ENCODE data around the gene CNST. TPM values are rescaled to one million over a fixed set of nuclear protein-coding genes. Genes with fewer than 3 reads are reported as not detected.
"Not testable (repeated sequence)": the region's sequence is repeated elsewhere in the genome, so short reads cannot be mapped to it uniquely, and the experiment has no call there.

CNST gene
- total RNA-seq, 2 experiments from 2014 or later: 14.6 to 25.1 TPM

DNA sequence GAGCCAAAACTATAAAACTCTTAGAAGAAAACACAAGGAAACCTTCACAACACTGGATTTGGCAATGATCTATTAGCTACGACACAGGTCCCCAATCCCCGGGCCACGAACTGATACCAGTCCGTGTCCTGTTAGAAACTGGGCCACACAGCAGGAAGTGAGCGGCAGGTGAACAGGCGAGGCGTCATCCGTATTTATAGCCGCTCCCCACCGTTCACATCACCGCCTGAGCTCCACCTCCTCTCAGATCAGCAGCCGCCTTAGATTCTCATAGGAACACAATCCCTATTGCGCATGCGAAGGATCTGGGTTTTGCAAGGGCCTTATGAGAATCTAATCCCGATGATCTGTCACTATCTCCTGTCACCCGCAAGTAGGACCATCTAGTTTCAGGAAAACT, 12.1 kb upstream of the CNST start:
- intact Hi-C loops (cut with micrococcal nuclease; ENCODE audit: unreplicated experiment): no loop called here
- CTCF ChIA-PET (ENCODE audit: unreplicated experiment): no interaction called here
- no peaks in the 10 kb centered on the region for H3K9me3 ChIP-seq (ENCODE audit: low read length)
- BruUV-seq (replicated peaks): no TSS peak
- no peak overlapping the region for H3K27ac ChIP-seq (ENCODE audit: low read depth, low read length, poor library complexity, severe bottlenecking)
- H3K9me2 ChIP-seq (ENCODE audit: insufficient read depth, low read length): no peaks in the 10 kb centered on the region
- no peak overlapping the region for H2AFZ ChIP-seq (ENCODE audit: low read length)
- no peak overlapping the region for H3K4me3 ChIP-seq (ENCODE audit: low read depth, low read length, poor library complexity, severe bottlenecking)
- H3K4me1 ChIP-seq (ENCODE audit: insufficient read depth, low read length, poor library complexity, severe bottlenecking): no peaks in the 10 kb centered on the region
- H3K79me2 ChIP-seq (ENCODE audit: insufficient read depth, low read depth, low read length): 0 out of 2 replicates have a peak, but pooled peaks cover 2% of the 10 kb centered on the region
- no peak overlapping the region for H3K4me2 ChIP-seq (ENCODE audit: low read length)
- DNase-seq (ENCODE audit: low spot score): no peak
- peaks cover 91% of the 10 kb centered on the region for H3K36me3 ChIP-seq (ENCODE audit: insufficient read depth, low read length)
- TF ChIP-seq EZH2phosphoT487 (IDR thresholded peaks at IDR 0.05; ENCODE audit: borderline replicate concordance, low read depth, low read length): no peak
- TF ChIP-seq, protein P1, sequence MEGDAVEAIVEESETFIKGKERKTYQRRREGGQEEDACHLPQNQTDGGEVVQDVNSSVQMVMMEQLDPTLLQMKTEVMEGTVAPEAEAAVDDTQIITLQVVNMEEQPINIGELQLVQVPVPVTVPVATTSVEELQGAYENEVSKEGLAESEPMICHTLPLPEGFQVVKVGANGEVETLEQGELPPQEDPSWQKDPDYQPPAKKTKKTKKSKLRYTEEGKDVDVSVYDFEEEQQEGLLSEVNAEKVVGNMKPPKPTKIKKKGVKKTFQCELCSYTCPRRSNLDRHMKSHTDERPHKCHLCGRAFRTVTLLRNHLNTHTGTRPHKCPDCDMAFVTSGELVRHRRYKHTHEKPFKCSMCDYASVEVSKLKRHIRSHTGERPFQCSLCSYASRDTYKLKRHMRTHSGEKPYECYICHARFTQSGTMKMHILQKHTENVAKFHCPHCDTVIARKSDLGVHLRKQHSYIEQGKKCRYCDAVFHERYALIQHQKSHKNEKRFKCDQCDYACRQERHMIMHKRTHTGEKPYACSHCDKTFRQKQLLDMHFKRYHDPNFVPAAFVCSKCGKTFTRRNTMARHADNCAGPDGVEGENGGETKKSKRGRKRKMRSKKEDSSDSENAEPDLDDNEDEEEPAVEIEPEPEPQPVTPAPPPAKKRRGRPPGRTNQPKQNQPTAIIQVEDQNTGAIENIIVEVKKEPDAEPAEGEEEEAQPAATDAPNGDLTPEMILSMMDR (conservative IDR thresholded peaks at IDR 0.05; ENCODE audit: low read length): no peak
- no peaks in the 10 kb centered on the region for H4K20me1 ChIP-seq (ENCODE audit: insufficient read depth, low read length)
- POLR2A ChIA-PET: interaction anchor here (1.0 kb wide), 1 partner anchor 25 kb away, joined by 3 read pairs; no protein-coding TSS in a partner anchor

DNA sequence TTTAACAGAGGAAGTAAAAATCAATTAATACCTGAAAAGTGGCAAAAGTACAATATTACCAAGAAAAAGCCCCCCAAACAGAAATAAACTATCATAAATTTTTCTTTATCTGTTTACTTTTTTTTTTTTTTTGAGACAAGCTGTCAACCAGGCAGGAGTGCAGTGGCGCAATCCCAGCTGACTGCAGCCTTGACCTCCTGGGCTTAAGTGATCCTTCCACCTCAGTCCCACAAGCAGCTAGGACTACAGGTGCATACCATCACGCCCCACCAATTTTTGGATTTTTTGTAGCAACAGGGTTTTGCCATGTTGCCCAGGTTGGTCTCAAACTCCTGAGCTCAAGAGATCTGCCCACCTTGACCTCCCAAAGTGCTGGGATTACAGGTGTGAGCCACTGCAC, 8.2 kb upstream of the CNST start:
- ChIA-PET CTCF (ENCODE audit: unreplicated experiment) (no interaction called here), POLR2A (interaction anchor here (0.6 to 0.9 kb wide), 2 partner anchors 19 to 288 kb away, joined by 4 read pairs; no protein-coding TSS in a partner anchor)
- no TSS peak for BruUV-seq (replicated peaks)
- H3K79me2 ChIP-seq (ENCODE audit: insufficient read depth, low read depth, low read length): 0 out of 2 replicates have a peak, but pooled peaks cover 2% of the 10 kb centered on the region
- no peak overlapping the region for H2AFZ ChIP-seq (ENCODE audit: low read length)
- intact Hi-C loops (cut with micrococcal nuclease; ENCODE audit: unreplicated experiment): no loop called here
- no peak overlapping the region for H3K4me3 ChIP-seq (ENCODE audit: low read depth, low read length, poor library complexity, severe bottlenecking)
- H3K9me2 ChIP-seq (ENCODE audit: insufficient read depth, low read length): no peaks in the 10 kb centered on the region
- DNase-seq (ENCODE audit: low spot score): no peak
- peaks cover 89% of the 10 kb centered on the region for H3K36me3 ChIP-seq (ENCODE audit: insufficient read depth, low read length)
- H4K20me1 ChIP-seq (ENCODE audit: insufficient read depth, low read length): no peaks in the 10 kb centered on the region
- no peaks in the 10 kb centered on the region for H3K9me3 ChIP-seq (ENCODE audit: low read length)
- H3K27ac ChIP-seq (ENCODE audit: low read depth, low read length, poor library complexity, severe bottlenecking): no peak overlapping the region
- no peak overlapping the region for H3K4me2 ChIP-seq (ENCODE audit: low read length)
- TF ChIP-seq, protein P1 (conservative IDR thresholded peaks at IDR 0.05; ENCODE audit: low read length): no peak
- no peak for TF ChIP-seq EZH2phosphoT487 (IDR thresholded peaks at IDR 0.05; ENCODE audit: borderline replicate concordance, low read depth, low read length)
- H3K4me1 ChIP-seq (ENCODE audit: insufficient read depth, low read length, poor library complexity, severe bottlenecking): no peaks in the 10 kb centered on the region

DNA sequence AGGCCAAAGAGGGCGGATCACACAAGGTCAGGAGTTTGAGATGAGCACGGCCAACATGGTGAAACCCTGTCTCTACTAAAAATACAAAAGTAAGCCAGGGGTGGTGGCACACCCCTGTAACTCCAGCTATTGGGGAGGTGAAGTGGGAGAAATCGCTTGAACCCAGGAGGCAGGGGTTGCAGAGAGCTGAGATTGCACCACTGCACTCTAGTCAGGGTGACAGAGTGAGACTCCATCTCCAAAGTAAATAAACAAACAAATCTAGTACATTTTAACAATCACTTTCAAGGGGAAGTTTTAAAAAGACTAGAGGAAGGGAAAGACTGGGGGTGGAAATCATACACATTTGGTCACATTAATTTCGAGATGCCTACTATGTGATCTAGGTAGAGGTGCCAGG, 6.9 kb upstream of the CNST start:
- ChIA-PET CTCF (ENCODE audit: unreplicated experiment) (no interaction called here), POLR2A (interaction anchor here (1.0 kb wide), 1 partner anchor 24 kb away, joined by 3 read pairs; no protein-coding TSS in a partner anchor)
- H3K4me3 ChIP-seq (ENCODE audit: low read depth, low read length, poor library complexity, severe bottlenecking): no peak overlapping the region
- no peak overlapping the region for H3K27ac ChIP-seq (ENCODE audit: low read depth, low read length, poor library complexity, severe bottlenecking)
- H3K36me3 ChIP-seq (ENCODE audit: insufficient read depth, low read length): peaks cover 90% of the 10 kb centered on the region
- H2AFZ ChIP-seq (ENCODE audit: low read length): no peak overlapping the region
- no peak for TF ChIP-seq EZH2phosphoT487 (IDR thresholded peaks at IDR 0.05; ENCODE audit: borderline replicate concordance, low read depth, low read length)
- TF ChIP-seq, protein P1 (conservative IDR thresholded peaks at IDR 0.05; ENCODE audit: low read length): no peak
- no peaks in the 10 kb centered on the region for H3K9me3 ChIP-seq (ENCODE audit: low read length)
- no peak for DNase-seq (ENCODE audit: low spot score)
- no peaks in the 10 kb centered on the region for H4K20me1 ChIP-seq (ENCODE audit: insufficient read depth, low read length)
- no peaks in the 10 kb centered on the region for H3K9me2 ChIP-seq (ENCODE audit: insufficient read depth, low read length)
- BruUV-seq (replicated peaks): no TSS peak
- no peak overlapping the region for H3K4me2 ChIP-seq (ENCODE audit: low read length)
- peaks cover 12% of the 10 kb centered on the region for H3K79me2 ChIP-seq (ENCODE audit: insufficient read depth, low read depth, low read length)
- intact Hi-C loops (cut with micrococcal nuclease; ENCODE audit: unreplicated experiment): no loop called here
- H3K4me1 ChIP-seq (ENCODE audit: insufficient read depth, low read length, poor library complexity, severe bottlenecking): peaks cover 2% of the 10 kb centered on the region

DNA sequence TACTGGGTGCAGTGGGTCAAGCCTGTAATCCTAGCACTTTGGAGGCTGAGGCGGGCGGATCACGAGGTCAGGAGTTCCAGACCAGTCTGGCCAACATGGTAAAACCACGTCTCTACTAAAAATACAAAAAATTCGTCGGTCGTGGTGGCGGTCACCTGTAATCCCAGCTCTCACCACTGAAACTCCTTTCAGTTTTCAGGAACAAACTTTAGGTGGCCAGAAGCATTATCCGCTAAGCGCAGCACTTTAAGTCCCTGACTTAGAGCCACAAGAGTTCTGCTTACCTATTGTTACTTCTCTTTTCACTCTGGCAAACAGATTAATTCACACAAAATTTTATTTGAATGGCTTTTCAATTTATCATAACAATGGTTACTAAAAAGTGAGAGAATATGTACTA, 5.4 kb upstream of the CNST start:
- H4K20me1 ChIP-seq (ENCODE audit: insufficient read depth, low read length); CTCF ChIA-PET (ENCODE audit: unreplicated experiment); DNase-seq (ENCODE audit: low spot score); H3K27ac ChIP-seq (ENCODE audit: low read depth, low read length, poor library complexity, severe bottlenecking); BruUV-seq (replicated peaks); H3K4me2 ChIP-seq (ENCODE audit: low read length); H2AFZ ChIP-seq (ENCODE audit: low read length); POLR2A ChIA-PET; H3K9me3 ChIP-seq (ENCODE audit: low read length); H3K4me3 ChIP-seq (ENCODE audit: low read depth, low read length, poor library complexity, severe bottlenecking); H3K9me2 ChIP-seq (ENCODE audit: insufficient read depth, low read length): not testable (repeated sequence)
- Histone ChIP-seq H3K79me2 (ENCODE audit: insufficient read depth, low read depth, low read length) (peaks cover 27% of the 10 kb centered on the region), H3K4me1 (ENCODE audit: insufficient read depth, low read length, poor library complexity, severe bottlenecking) (peaks cover 12% of the 10 kb centered on the region), H3K36me3 (ENCODE audit: insufficient read depth, low read length) (peaks cover 77% of the 10 kb centered on the region)
- intact Hi-C loops (cut with micrococcal nuclease; ENCODE audit: unreplicated experiment): loop anchor here (10.0 kb wide), 1 partner anchor 654 kb away; no protein-coding TSS in a partner anchor

Data from OCI-LY7 (cell line).